ENCODE results near the gene GOLGA8B.
"Not testable (repeated sequence)": the region's sequence is repeated elsewhere in the genome, so short reads cannot be mapped to it uniquely, and the experiment has no call there.

GRCh38 chr15:34585966-34586365, 2.5 kb upstream of the GOLGA8B start:
- not testable (repeated sequence) for TF ChIP-seq CTCF (optimal IDR thresholded peaks at IDR 0.05 in 1 of 3, IDR thresholded peaks at IDR 0.05 in 1 of 3, conservative IDR thresholded peaks at IDR 0.05 in 1 of 3; ENCODE audit: extremely low read depth in 1 of 3, insufficient read depth in 2 of 3, low read length in 3 of 3); EZH2 (IDR thresholded peaks at IDR 0.05; ENCODE audit: low read length)
